Measurements from ENCODE around the gene PHTF2.

Gene PHTF2

GRCh38 chr7:77796109-77796508 is 2.5 kb upstream of the PHTF2 start:
- no peak for DNase-seq

- DNase-seq: no peak
Observed at GRCh38 chr7:77796960-77797359, 1.6 kb upstream of the PHTF2 start.

GRCh38 chr7:77797734-77798393 is 709 bp upstream of the PHTF2 start:
- DNase-seq: no peak

- no peak for DNase-seq
Observed at GRCh38 chr7:77799078-77799964, 748 bp downstream of the PHTF2 start.

- no peak for DNase-seq
Observed at GRCh38 chr7:77800158-77800557, 1.6 kb downstream of the PHTF2 start.

GRCh38 chr7:77800730-77801129 is 2.2 kb downstream of the PHTF2 start:
- DNase-seq: no peak

- no peak for DNase-seq
Observed at GRCh38 chr7:77802557-77803405, 4.2 kb downstream of the PHTF2 start.

- DNase-seq: no peak
Observed at GRCh38 chr7:77806425-77806824, 7.9 kb downstream of the PHTF2 start.

- no peak for DNase-seq
Observed at GRCh38 chr7:77808517-77808916, 9.9 kb downstream of the PHTF2 start.

GRCh38 chr7:77811516-77812289 is 13.1 kb downstream of the PHTF2 start:
- no peak for DNase-seq

GRCh38 chr7:77812290-77812685 is 13.7 kb downstream of the PHTF2 start:
- no peak for DNase-seq

- no peak for DNase-seq
Observed at GRCh38 chr7:77813180-77813579, 14.6 kb downstream of the PHTF2 start.

GRCh38 chr7:77819021-77819420 is 20.4 kb downstream of the PHTF2 start:
- no peak for DNase-seq

GRCh38 chr7:77820967-77821366 is 22.4 kb downstream of the PHTF2 start:
- no peak for DNase-seq

- DNase-seq: no peak
Observed at GRCh38 chr7:77822269-77822668, 23.7 kb downstream of the PHTF2 start.

- no peak for DNase-seq
Observed at GRCh38 chr7:77823787-77824186, 25.2 kb downstream of the PHTF2 start.

- no peak for DNase-seq
Observed at GRCh38 chr7:77824636-77825035, 26.1 kb downstream of the PHTF2 start.

- DNase-seq: no peak
Observed at GRCh38 chr7:77825131-77825530, 26.6 kb downstream of the PHTF2 start.

- DNase-seq: no peak
Observed at GRCh38 chr7:77826300-77826699, 27.7 kb downstream of the PHTF2 start.

- no peak for DNase-seq
Observed at GRCh38 chr7:77827999-77828398, 29.4 kb downstream of the PHTF2 start.

- DNase-seq: no peak
Observed at GRCh38 chr7:77830649-77831355, 32.2 kb downstream of the PHTF2 start.

- DNase-seq: no peak
Observed at GRCh38 chr7:77831481-77831880, 32.9 kb downstream of the PHTF2 start.
